ENCODE results near the gene LHX2. TPM values are rescaled to one million over a fixed set of nuclear protein-coding genes. Genes with fewer than 3 reads are reported as not detected.

The LHX2 gene
- total RNA-seq, 4 donors from 2014 or later = not detected

- no peak for DNase-seq (ENCODE audit: low spot score)
- no peak for TF ChIP-seq CTCF (IDR thresholded peaks at IDR 0.05)
- no peak for ATAC-seq (ENCODE audit: low FRiP score)
Observed at GRCh38 chr9:124079176-124079925, 67.8 kb downstream of the LHX2 start.

- TF ChIP-seq CTCF (IDR thresholded peaks at IDR 0.05) = no peak
- no peak for ATAC-seq (ENCODE audit: low FRiP score)
- no peak for DNase-seq (ENCODE audit: low spot score)
Observed at GRCh38 chr9:124082622-124083021, 71.1 kb downstream of the LHX2 start.

Other genes with a start within 250 kb of the LHX2 start
- 10 to 100 TPM; 15.2 to 22.8 (median 20.7) TPM for gene DENND1A, start 81.6 kb upstream of the LHX2 start, total RNA-seq
- gene NEK6, start 246.2 kb downstream of the LHX2 start, total RNA-seq = 10 to 100 TPM; 11.8 to 52.1 (median 29.0) TPM